ENCODE measurements around the gene STAU1. TPM values are rescaled to one million over a fixed set of nuclear protein-coding genes. Genes with fewer than 3 reads are reported as not detected.

Gene STAU1
- total and polyA plus RNA-seq, 2 donors (not counting 1 experiment from before 2014, with no cell fraction given): 48.1 to 79.8 TPM

- no peaks in the 10 kb centered on the region for H4K20me1 ChIP-seq (ENCODE audit: control insufficient read depth, extremely low read depth, insufficient read depth, low read length)
- no peak overlapping the region for H3K4me2 ChIP-seq (ENCODE audit: extremely low read depth, insufficient read depth, low read length)
- H3K9ac ChIP-seq (ENCODE audit: insufficient read depth, low read length): no peak overlapping the region
- H3K27me3 ChIP-seq (ENCODE audit: control insufficient read depth, insufficient read depth, low read length): no peaks in the 10 kb centered on the region
- H3K36me3 ChIP-seq (ENCODE audit: control insufficient read depth, insufficient read depth, low read length): peaks cover 11% of the 10 kb centered on the region
- no peaks in the 10 kb centered on the region for H3K9me3 ChIP-seq (ENCODE audit: control insufficient read depth, insufficient read depth, low read depth, low read length)
- no peaks in the 10 kb centered on the region for H3K79me2 ChIP-seq (ENCODE audit: control insufficient read depth, insufficient read depth, low read length)
- H3K27ac ChIP-seq (ENCODE audit: insufficient read depth, low read length): no peak overlapping the region
- no peak overlapping the region for H3K4me3 ChIP-seq (replicated peaks in 1 of 4; ENCODE audit: control extremely low read depth in 1 of 4, insufficient read depth in 1 of 4, low read depth in 3 of 4, low read length in 4 of 4)
- H2AFZ ChIP-seq (ENCODE audit: low read length): no peak overlapping the region
- no peak for DNase-seq (ENCODE audit: low read depth in 2 of 2)
- no peaks in the 10 kb centered on the region for H3K4me1 ChIP-seq (ENCODE audit: control insufficient read depth, extremely low read depth, insufficient read depth, low read length)
- TF ChIP-seq, protein P1, sequence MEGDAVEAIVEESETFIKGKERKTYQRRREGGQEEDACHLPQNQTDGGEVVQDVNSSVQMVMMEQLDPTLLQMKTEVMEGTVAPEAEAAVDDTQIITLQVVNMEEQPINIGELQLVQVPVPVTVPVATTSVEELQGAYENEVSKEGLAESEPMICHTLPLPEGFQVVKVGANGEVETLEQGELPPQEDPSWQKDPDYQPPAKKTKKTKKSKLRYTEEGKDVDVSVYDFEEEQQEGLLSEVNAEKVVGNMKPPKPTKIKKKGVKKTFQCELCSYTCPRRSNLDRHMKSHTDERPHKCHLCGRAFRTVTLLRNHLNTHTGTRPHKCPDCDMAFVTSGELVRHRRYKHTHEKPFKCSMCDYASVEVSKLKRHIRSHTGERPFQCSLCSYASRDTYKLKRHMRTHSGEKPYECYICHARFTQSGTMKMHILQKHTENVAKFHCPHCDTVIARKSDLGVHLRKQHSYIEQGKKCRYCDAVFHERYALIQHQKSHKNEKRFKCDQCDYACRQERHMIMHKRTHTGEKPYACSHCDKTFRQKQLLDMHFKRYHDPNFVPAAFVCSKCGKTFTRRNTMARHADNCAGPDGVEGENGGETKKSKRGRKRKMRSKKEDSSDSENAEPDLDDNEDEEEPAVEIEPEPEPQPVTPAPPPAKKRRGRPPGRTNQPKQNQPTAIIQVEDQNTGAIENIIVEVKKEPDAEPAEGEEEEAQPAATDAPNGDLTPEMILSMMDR (conservative IDR thresholded peaks at IDR 0.05 in 1 of 2, IDR thresholded peaks at IDR 0.05 in 1 of 2; ENCODE audit: low read depth in 1 of 2, low read length in 2 of 2): no peak
- no peak for TF ChIP-seq EZH2 (IDR thresholded peaks at IDR 0.05; ENCODE audit: low read length, missing control alignments)
Measured at GRCh38 chr20:49098136-49098535, 90.0 kb downstream of the STAU1 start.

DNA sequence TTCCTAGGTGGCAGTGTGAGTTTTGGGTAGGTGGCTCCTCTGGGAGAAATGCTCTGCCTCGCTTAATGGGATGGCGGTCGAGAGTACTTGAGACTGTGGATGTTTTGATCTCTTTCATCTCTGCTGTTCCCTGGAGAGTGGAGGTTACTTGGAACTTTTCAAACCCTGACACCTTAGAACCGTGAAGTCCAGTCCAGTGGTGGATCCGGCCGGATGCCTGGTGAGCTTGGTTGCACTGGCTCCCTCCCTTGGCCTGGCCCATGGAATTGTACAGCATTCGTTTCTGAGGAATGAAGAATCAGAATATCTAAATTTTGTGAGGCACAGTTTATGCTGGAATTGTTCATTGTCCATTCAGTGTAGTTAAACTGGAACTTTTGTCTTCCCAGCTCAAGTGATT lies 91.0 kb downstream of the STAU1 start:
- no peak overlapping the region for H3K27ac ChIP-seq (ENCODE audit: insufficient read depth, low read length)
- H3K4me1 ChIP-seq (ENCODE audit: control insufficient read depth, extremely low read depth, insufficient read depth, low read length): no peaks in the 10 kb centered on the region
- H3K4me2 ChIP-seq (ENCODE audit: extremely low read depth, insufficient read depth, low read length): no peak overlapping the region
- H3K79me2 ChIP-seq (ENCODE audit: control insufficient read depth, insufficient read depth, low read length): no peaks in the 10 kb centered on the region
- H3K27me3 ChIP-seq (ENCODE audit: control insufficient read depth, insufficient read depth, low read length): no peaks in the 10 kb centered on the region
- no peak overlapping the region for H3K4me3 ChIP-seq (replicated peaks in 1 of 4; ENCODE audit: control extremely low read depth in 1 of 4, insufficient read depth in 1 of 4, low read depth in 3 of 4, low read length in 4 of 4)
- no peak overlapping the region for H2AFZ ChIP-seq (ENCODE audit: low read length)
- DNase-seq (ENCODE audit: low read depth in 2 of 2): no peak
- no peak overlapping the region for H3K9ac ChIP-seq (ENCODE audit: insufficient read depth, low read length)
- TF ChIP-seq EZH2 (IDR thresholded peaks at IDR 0.05; ENCODE audit: low read length, missing control alignments): no peak
- TF ChIP-seq, protein P1 (conservative IDR thresholded peaks at IDR 0.05 in 1 of 2, IDR thresholded peaks at IDR 0.05 in 1 of 2; ENCODE audit: low read depth in 1 of 2, low read length in 2 of 2): no peak
- no peaks in the 10 kb centered on the region for H4K20me1 ChIP-seq (ENCODE audit: control insufficient read depth, extremely low read depth, insufficient read depth, low read length)
- no peaks in the 10 kb centered on the region for H3K9me3 ChIP-seq (ENCODE audit: control insufficient read depth, insufficient read depth, low read depth, low read length)
- peaks cover 11% of the 10 kb centered on the region for H3K36me3 ChIP-seq (ENCODE audit: control insufficient read depth, insufficient read depth, low read length)

- H3K4me1 ChIP-seq (ENCODE audit: control insufficient read depth, extremely low read depth, insufficient read depth, low read length): no peaks in the 10 kb centered on the region
- H2AFZ ChIP-seq (ENCODE audit: low read length): no peak overlapping the region
- no peaks in the 10 kb centered on the region for H4K20me1 ChIP-seq (ENCODE audit: control insufficient read depth, extremely low read depth, insufficient read depth, low read length)
- H3K27me3 ChIP-seq (ENCODE audit: control insufficient read depth, insufficient read depth, low read length): no peaks in the 10 kb centered on the region
- no peak overlapping the region for H3K9ac ChIP-seq (ENCODE audit: insufficient read depth, low read length)
- TF ChIP-seq EZH2 (IDR thresholded peaks at IDR 0.05; ENCODE audit: low read length, missing control alignments): no peak
- TF ChIP-seq, protein P1 (conservative IDR thresholded peaks at IDR 0.05 in 1 of 2, IDR thresholded peaks at IDR 0.05 in 1 of 2; ENCODE audit: low read depth in 1 of 2, low read length in 2 of 2): no peak
- no peak overlapping the region for H3K4me2 ChIP-seq (ENCODE audit: extremely low read depth, insufficient read depth, low read length)
- DNase-seq (ENCODE audit: low read depth in 2 of 2): no peak
- no peaks in the 10 kb centered on the region for H3K9me3 ChIP-seq (ENCODE audit: control insufficient read depth, insufficient read depth, low read depth, low read length)
- no peak overlapping the region for H3K4me3 ChIP-seq (replicated peaks in 1 of 4; ENCODE audit: control extremely low read depth in 1 of 4, insufficient read depth in 1 of 4, low read depth in 3 of 4, low read length in 4 of 4)
- H3K36me3 ChIP-seq (ENCODE audit: control insufficient read depth, insufficient read depth, low read length): peaks cover 8% of the 10 kb centered on the region
- H3K79me2 ChIP-seq (ENCODE audit: control insufficient read depth, insufficient read depth, low read length): no peaks in the 10 kb centered on the region
- no peak overlapping the region for H3K27ac ChIP-seq (ENCODE audit: insufficient read depth, low read length)
Measured at GRCh38 chr20:49096203-49096730, 91.9 kb downstream of the STAU1 start.

Measured in fibroblast of lung (primary cell).